WI38 (cell line): ENCODE results near the gene RUNX1.

Experiments used
- H3K4me3 ChIP-seq: 2 replicates; pipeline ENCODE4 v1.5.1; 2011; ENCODE audit warnings: low read depth, mild to moderate bottlenecking, control low read depth, low read length
- CTCF ChIP-seq: IDR thresholded peaks from 2 replicates; pipeline ENCODE4 v1.5.1; 2012; ENCODE audit warnings: low read depth, mild to moderate bottlenecking, control low read depth, low read length

Gene RUNX1

GRCh38 chr21:35063428-35064172 lies 14.5 kb upstream of the RUNX1 start:
- TF ChIP-seq CTCF = no peak

DNA sequence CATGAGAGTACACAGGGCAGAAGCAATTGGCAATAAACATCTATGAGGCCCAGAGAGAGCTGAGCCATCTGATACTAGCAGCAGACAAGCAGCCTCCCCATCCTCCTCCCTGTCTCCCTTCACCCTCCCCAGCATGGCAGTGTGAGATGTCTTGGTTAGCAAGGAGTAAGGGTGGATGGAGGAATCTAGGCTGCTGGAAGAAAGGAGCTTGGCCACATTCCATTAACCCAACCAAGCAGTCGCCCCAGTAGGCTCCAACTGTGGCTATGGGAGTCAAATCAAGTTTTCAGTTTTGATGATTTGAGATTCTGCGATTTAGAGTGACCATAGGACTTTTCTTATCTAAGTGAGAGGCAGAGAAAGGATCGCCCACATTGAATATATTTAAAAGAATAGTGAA lies 12.9 kb upstream of the RUNX1 start:
- no peak for TF ChIP-seq CTCF
- no peak overlapping the region for H3K4me3 ChIP-seq

More at GRCh38 chr21:35063428-35064172, 14.5 kb upstream of the RUNX1 start:
- no peak overlapping the region for H3K4me3 ChIP-seq

- no peak overlapping the region for H3K4me3 ChIP-seq
- no peak for TF ChIP-seq CTCF
Observed at GRCh38 chr21:35059742-35060141, 10.6 kb upstream of the RUNX1 start.

GRCh38 chr21:35058058-35058457 lies 9.0 kb upstream of the RUNX1 start:
- no peak overlapping the region for H3K4me3 ChIP-seq
- no peak for TF ChIP-seq CTCF

GRCh38 chr21:35057428-35057827 lies 8.3 kb upstream of the RUNX1 start:
- TF ChIP-seq CTCF = no peak
- no peak overlapping the region for H3K4me3 ChIP-seq

DNA sequence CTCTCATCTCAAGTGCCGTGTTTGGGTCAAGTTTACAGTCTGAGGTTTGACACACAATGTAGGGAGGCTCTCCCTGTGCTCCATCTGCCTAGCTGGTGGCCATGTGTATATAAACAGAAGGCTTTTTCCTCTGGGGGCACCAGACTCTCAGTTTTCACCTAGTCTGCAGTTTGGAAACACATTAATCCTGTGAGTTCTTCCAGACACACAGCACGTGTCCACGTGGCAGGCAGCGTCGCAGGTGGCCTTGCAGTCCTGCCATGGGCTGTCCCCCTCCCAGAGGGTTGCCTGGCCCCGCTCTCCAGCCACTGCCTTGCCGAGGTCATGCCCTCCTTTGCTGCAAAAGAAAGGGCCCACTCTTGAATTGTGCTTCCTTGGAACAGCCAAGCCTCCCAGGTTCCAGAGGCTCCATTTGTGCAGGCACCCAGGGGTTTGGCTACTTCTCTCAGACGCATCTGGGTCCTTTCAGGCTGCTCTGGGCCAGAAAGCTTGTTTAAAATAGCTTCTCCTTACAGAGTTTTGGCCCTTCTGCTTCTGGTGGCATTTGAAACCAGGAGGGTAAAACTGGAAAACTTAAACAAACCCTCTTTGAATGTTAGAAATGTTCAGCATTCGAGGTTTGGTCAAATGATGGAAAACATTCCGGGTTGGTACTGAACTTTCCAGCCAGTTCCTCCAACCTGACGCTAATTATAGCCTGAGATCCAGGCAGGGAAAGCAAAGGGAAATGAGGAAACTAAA lies 4.4 kb upstream of the RUNX1 start:
- no peak for TF ChIP-seq CTCF
- no peak overlapping the region for H3K4me3 ChIP-seq

- no peak for TF ChIP-seq CTCF
- H3K4me3 ChIP-seq = no peak overlapping the region
Observed at GRCh38 chr21:35052801-35053200, 3.7 kb upstream of the RUNX1 start.
